GM23338 (cell line): ENCODE measurements around the gene PADI6.

ENCODE experiments used
- CTCF ChIP-seq, 2 experiments: fragments of 200-600 bp in 1 of 2; sonication (generic) in 1 of 2; conservative IDR thresholded peaks; 2 replicates each; pipeline versions ENCODE4 v1.5.1 to v1.6.1; 2016 to 2017; ENCODE audit warnings: antibody characterized with exemption in 2 of 2, low read depth in 2 of 2, mild to moderate bottlenecking in 2 of 2, moderate library complexity in 1 of 2
- EZH2phosphoT487 ChIP-seq: fragments of 200-600 bp; sonication (generic); IDR thresholded peaks from one replicate; pipeline ENCODE4 v1.8.1; 2018; ENCODE audit warnings: antibody characterized with exemption; ENCODE audit not compliant: unreplicated experiment
- POLR2AphosphoS5 ChIP-seq: IDR thresholded peaks from 2 replicates; pipeline ENCODE4 v1.6.1; 2016; ENCODE audit warnings: antibody characterized with exemption, low read depth
- REST ChIP-seq: IDR thresholded peaks from one replicate; pipeline ENCODE4 v1.6.1; 2018; ENCODE audit warnings: antibody characterized with exemption; ENCODE audit not compliant: unreplicated experiment

GRCh38 chr1:17372955-17373354 is 959 bp downstream of the PADI6 start:
- no peak for TF ChIP-seq REST
- peak; percentile 35 to 70; a peak in 3 of 4 replicates for TF ChIP-seq CTCF (conservative IDR thresholded peaks at IDR 0.05; ENCODE audit: low read depth in 2 of 2)
- no peak for TF ChIP-seq EZH2phosphoT487
- no peak for TF ChIP-seq POLR2AphosphoS5
